WTC11 (cell line): ENCODE measurements around the gene LETM1. TPM values are rescaled to one million over a fixed set of nuclear protein-coding genes. Genes with fewer than 3 reads are reported as not detected.

Source experiments
- ATAC-seq: fragments of 200-7000 bp; cut with Tn5 transposase; 2 replicates; pipeline ENCODE4 v1.10.0; 2021; ENCODE audit warnings: mild to moderate bottlenecking, moderate library complexity
- CTCF ChIA-PET: fragments of 300-600 bp; sonication (Branson Sonifier 250); formaldehyde crosslinking; loops from one replicate; lab custom pipeline; 2021; ENCODE audit warnings: antibody characterized with exemption; lab: Charles Lee
- POLR2A ChIA-PET: fragments of 350-600 bp; sonication (Branson Sonifier 250); formaldehyde crosslinking; loops from one replicate; lab custom pipeline; 2021; ENCODE audit warnings: antibody characterized with exemption; lab: Charles Lee
- DNase-seq: peaks from one replicate; pipeline ENCODE4 v3.0.0; 2021; ENCODE audit warnings: low spot score
- H3K27ac Mint-ChIP-seq: 2 replicates; pipeline ENCODE4 v1.8.0; 2021; ENCODE audit warnings: mixed read lengths
- H3K27me3 Mint-ChIP-seq: 2 replicates; pipeline ENCODE4 v1.8.0; 2021; ENCODE audit warnings: low read depth, mild to moderate bottlenecking, moderate library complexity, mixed read lengths
- H3K36me3 Mint-ChIP-seq: 2 replicates; pipeline ENCODE4 v1.8.0; 2021; ENCODE audit warnings: mixed read lengths
- H3K4me1 Mint-ChIP-seq: 2 replicates; pipeline ENCODE4 v1.8.0; 2022; ENCODE audit warnings: mixed read lengths
- H3K4me3 Mint-ChIP-seq: 2 replicates; pipeline ENCODE4 v1.8.0; 2021; ENCODE audit warnings: mild to moderate bottlenecking, moderate library complexity, mixed read lengths
- H3K9me3 Mint-ChIP-seq: 2 replicates; pipeline ENCODE4 v1.8.0; 2021; ENCODE audit warnings: mixed read lengths
- ATF1 ChIP-seq: sonication (generic); formaldehyde crosslinking; IDR thresholded peaks from 2 replicates; pipeline ENCODE4 v1.8.1; 2023; ENCODE audit warnings: mild to moderate bottlenecking, moderate library complexity, missing genetic modification reagents
- CREB1 ChIP-seq: sonication (generic); formaldehyde crosslinking; IDR thresholded peaks from 2 replicates; pipeline ENCODE4 v1.8.0; 2023; ENCODE audit warnings: mild to moderate bottlenecking, missing genetic modification reagents
- FOXP1 ChIP-seq: sonication (generic); formaldehyde crosslinking; IDR thresholded peaks from 2 replicates; pipeline ENCODE4 v1.8.0; 2022; ENCODE audit warnings: missing genetic modification reagents, mild to moderate bottlenecking, moderate library complexity, borderline replicate concordance
- GABPB1 ChIP-seq: sonication (generic); formaldehyde crosslinking; IDR thresholded peaks from 2 replicates; pipeline ENCODE4 v1.8.1; 2023; ENCODE audit warnings: mild to moderate bottlenecking, missing genetic modification reagents
- GRHL2 ChIP-seq: fragments of 250-450 bp; sonication (Bioruptor Pico); IDR thresholded peaks from 2 replicates; pipeline ENCODE4 v1.8.0; 2022; ENCODE audit warnings: mild to moderate bottlenecking, moderate library complexity; ENCODE audit not compliant: insufficient replicate concordance, severe bottlenecking
- JUN ChIP-seq: sonication (generic); formaldehyde crosslinking; IDR thresholded peaks from 2 replicates; pipeline ENCODE4 v1.8.0; 2023; ENCODE audit warnings: mild to moderate bottlenecking, missing genetic modification reagents
- MYBL2 ChIP-seq: sonication (generic); formaldehyde crosslinking; IDR thresholded peaks from 2 replicates; pipeline ENCODE4 v1.8.1; 2023; ENCODE audit warnings: mild to moderate bottlenecking, moderate library complexity, missing genetic modification reagents
- NFYB ChIP-seq: sonication (generic); formaldehyde crosslinking; conservative IDR thresholded peaks from 2 replicates; pipeline ENCODE4 v1.8.0; 2022; ENCODE audit warnings: low read depth, missing genetic modification reagents
- SOX15 ChIP-seq: fragments of 250-450 bp; sonication (Bioruptor Pico); IDR thresholded peaks from 2 replicates; pipeline ENCODE4 v1.9.0; 2021; ENCODE audit warnings: mild to moderate bottlenecking
- ZNF263 ChIP-seq: sonication (generic); formaldehyde crosslinking; IDR thresholded peaks from 2 replicates; pipeline ENCODE4 v1.8.1; 2022; ENCODE audit warnings: low read depth, mild to moderate bottlenecking, moderate library complexity, missing genetic modification reagents
- ZNF423 ChIP-seq: fragments of 250-450 bp; sonication (Bioruptor Pico); IDR thresholded peaks from 2 replicates; pipeline ENCODE4 v2.1.2; 2022; ENCODE audit warnings: mild to moderate bottlenecking, moderate library complexity
- ZNF671 ChIP-seq: fragments of 250-450 bp; sonication (Bioruptor Pico); IDR thresholded peaks from 2 replicates; pipeline ENCODE4 v1.8.0; 2021; ENCODE audit warnings: mild to moderate bottlenecking
- total RNA-seq: library from RNA; stranded (reverse); gene quantifications from 3 replicates; pipeline ENCODE4 v1.2.3, GENCODE V29; 2021
- TF ChIP-seq, protein P1 (sequence below): fragments of 250-450 bp; sonication (Bioruptor Pico); IDR thresholded peaks from 2 replicates; pipeline ENCODE4 v1.9.0; 2021; ENCODE audit warnings: moderate library complexity, mild to moderate bottlenecking, inconsistent platforms, borderline replicate concordance
- TF ChIP-seq, protein P2 (sequence below): sonication (generic); formaldehyde crosslinking; IDR thresholded peaks from 2 replicates; pipeline ENCODE4 v1.8.0; 2023; ENCODE audit warnings: mild to moderate bottlenecking, missing genetic modification reagents
- TF ChIP-seq, protein P3 (sequence below): sonication (generic); formaldehyde crosslinking; IDR thresholded peaks from 2 replicates; pipeline ENCODE4 v1.8.1; 2023; ENCODE audit warnings: mild to moderate bottlenecking, missing genetic modification reagents, moderate library complexity

LETM1 gene
- total RNA-seq, 1 experiment from 2014 or later, result 66.7 TPM

DNA sequence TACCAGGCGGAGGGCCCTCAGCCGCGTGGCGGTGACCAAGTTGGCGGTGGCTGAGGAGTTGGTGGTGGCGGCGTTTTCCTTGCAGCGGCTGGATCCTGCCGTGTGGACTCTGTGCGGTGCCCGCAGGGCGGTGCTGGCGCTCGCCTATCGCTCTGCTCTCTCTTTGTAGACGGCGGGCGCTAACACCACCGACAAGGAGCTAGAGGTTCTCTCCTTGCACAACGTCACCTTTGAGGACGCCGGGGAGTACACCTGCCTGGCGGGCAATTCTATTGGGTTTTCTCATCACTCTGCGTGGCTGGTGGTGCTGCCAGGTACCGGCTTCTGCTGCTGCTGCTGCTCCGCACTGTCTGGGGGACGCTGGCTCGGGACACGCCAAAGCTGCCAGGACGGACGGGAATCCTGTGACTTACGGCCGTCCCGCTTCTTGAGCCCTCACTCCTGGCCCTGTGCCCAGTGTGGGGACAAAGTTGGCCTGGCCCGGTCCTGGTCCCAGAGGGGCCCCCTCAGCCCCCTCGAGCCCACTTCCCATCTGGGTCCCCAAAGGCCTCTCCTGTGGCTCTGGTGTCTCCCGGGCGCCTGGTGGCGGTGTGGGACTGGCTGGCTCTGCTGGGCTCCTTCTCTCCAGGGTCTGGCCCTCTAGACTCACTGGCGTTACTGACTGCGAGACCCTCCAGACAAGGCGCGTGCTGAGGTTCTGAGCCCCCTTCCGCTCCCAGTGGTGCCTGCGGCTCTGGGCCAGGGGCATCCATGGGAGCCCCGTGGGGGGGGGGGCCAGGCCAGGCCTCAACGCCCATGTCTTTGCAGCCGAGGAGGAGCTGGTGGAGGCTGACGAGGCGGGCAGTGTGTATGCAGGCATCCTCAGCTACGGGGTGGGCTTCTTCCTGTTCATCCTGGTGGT is 52.2 kb downstream of the LETM1 start:
- TF ChIP-seq ATF1 (CRISPR knock-in tag) (no peak), ZNF263 (CRISPR knock-in tag) (no peak)
- ATAC-seq, result no peak
- Mint-ChIP-seq H3K4me1 (no peaks in the 10 kb centered on the region), H3K36me3 (no peaks in the 10 kb centered on the region), H3K27me3 (no peaks in the 10 kb centered on the region), H3K4me3 (no peak overlapping the region), H3K9me3 (no peaks in the 10 kb centered on the region), H3K27ac (no peak overlapping the region; the same call in 1 of the 2 replicates)
- ChIA-PET POLR2A (no interaction called here), CTCF (interaction anchor here (0.6 to 10.0 kb wide), 6 partner anchors 10 to 55 kb away, joined by 3 to 188 read pairs (median 6); no protein-coding TSS in a partner anchor)
- DNase-seq, result no peak

DNA sequence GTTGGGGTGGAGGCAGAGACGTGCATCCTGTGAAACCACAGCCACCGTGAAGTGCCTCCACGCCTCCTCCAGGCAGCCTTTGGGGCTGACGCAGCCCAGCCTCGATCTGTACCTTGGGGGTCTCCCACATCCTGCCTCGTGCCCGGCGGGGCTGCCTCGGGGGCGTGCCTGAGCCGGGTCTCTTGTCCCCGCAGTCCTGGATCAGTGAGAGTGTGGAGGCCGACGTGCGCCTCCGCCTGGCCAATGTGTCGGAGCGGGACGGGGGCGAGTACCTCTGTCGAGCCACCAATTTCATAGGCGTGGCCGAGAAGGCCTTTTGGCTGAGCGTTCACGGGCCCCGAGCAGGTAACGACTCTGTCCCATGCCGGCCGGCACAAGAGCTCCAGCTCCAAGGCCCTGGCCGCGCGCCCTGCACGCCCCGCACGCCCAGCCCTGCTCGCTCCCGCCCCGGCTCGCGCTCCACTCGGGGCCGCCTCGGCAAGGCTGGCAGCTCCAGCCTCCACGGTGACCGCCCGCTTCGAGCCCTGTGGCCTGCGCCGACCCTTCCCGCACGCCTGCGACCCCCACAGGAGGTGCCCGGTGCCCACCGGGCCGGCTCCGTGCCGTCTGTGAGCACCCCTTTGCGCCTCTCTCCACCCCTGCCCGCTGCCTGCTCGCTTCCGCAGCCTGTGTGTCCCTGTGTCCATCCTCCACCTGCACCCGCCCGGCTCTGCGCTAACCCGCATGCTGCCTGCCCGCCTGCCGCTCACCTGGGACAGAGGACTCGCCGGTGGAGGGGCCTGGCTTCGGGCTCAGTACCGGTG is 53.0 kb downstream of the LETM1 start:
- DNase-seq (peak; percentile 53), ATAC-seq (peak; percentile 43)
- no peaks in the 10 kb centered on the region for H3K9me3 Mint-ChIP-seq
- no peak overlapping the region for H3K4me3 Mint-ChIP-seq
- no peaks in the 10 kb centered on the region for H3K27me3 Mint-ChIP-seq
- CTCF ChIA-PET, result interaction anchor here (0.8 to 10.0 kb wide), 4 partner anchors 9 to 108 kb away, joined by 4 to 188 read pairs (median 5); no protein-coding TSS in a partner anchor
- H3K36me3 Mint-ChIP-seq, result no peaks in the 10 kb centered on the region
- POLR2A ChIA-PET, result no interaction called here
- no peak overlapping the region for H3K27ac Mint-ChIP-seq
- H3K4me1 Mint-ChIP-seq, result no peaks in the 10 kb centered on the region
- TF ChIP-seq GABPB1 (CRISPR knock-in tag) (0 out of 2 replicates have a peak, but pooled peaks have one; percentile 4), CREB1 (CRISPR knock-in tag) (no peak)

- H3K27me3 Mint-ChIP-seq, result no peaks in the 10 kb centered on the region
- H3K4me1 Mint-ChIP-seq, result no peaks in the 10 kb centered on the region
- DNase-seq (no peak), ATAC-seq (no peak)
- CTCF ChIA-PET, result interaction anchor here (0.8 to 10.0 kb wide), 4 partner anchors 10 to 109 kb away, joined by 4 to 188 read pairs (median 5); no protein-coding TSS in a partner anchor
- H3K27ac Mint-ChIP-seq, result no peak overlapping the region
- H3K36me3 Mint-ChIP-seq, result no peaks in the 10 kb centered on the region
- peak; percentile 14; the same call in 1 of the 2 replicates for TF ChIP-seq GABPB1 (CRISPR knock-in tag)
- no peak for TF ChIP-seq ZNF671
- no peaks in the 10 kb centered on the region for H3K9me3 Mint-ChIP-seq
- POLR2A ChIA-PET, result no interaction called here
- no peak overlapping the region for H3K4me3 Mint-ChIP-seq
Measured at GRCh38 chr4:1802151-1802715, 53.7 kb downstream of the LETM1 start.

DNA sequence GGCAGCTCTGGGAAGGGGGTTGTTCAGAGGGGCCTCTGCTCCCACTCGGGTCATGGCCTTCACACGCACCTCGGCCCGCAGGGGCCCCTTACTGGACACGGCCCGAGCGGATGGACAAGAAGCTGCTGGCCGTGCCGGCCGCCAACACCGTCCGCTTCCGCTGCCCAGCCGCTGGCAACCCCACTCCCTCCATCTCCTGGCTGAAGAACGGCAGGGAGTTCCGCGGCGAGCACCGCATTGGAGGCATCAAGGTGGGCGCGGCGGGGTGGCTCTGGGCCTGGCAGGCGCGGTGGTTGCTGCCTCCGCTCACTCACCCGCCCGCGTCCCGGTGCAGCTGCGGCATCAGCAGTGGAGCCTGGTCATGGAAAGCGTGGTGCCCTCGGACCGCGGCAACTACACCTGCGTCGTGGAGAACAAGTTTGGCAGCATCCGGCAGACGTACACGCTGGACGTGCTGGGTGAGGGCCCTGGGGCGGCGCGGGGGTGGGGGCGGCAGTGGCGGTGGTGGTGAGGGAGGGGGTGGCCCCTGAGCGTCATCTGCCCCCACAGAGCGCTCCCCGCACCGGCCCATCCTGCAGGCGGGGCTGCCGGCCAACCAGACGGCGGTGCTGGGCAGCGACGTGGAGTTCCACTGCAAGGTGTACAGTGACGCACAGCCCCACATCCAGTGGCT is 54.5 kb downstream of the LETM1 start:
- no peak for DNase-seq
- Mint-ChIP-seq H3K4me3 (no peak overlapping the region), H3K4me1 (no peaks in the 10 kb centered on the region), H3K27me3 (peaks cover 4% of the 10 kb centered on the region), H3K27ac (no peak overlapping the region), H3K9me3 (no peaks in the 10 kb centered on the region), H3K36me3 (no peaks in the 10 kb centered on the region)
- no peak for ATAC-seq
- ChIA-PET POLR2A (no interaction called here), CTCF (interaction anchor here (0.8 to 10.0 kb wide), 4 partner anchors 11 to 53 kb away, joined by 3 to 188 read pairs (median 6); no protein-coding TSS in a partner anchor)
- TF ChIP-seq, protein P1, sequence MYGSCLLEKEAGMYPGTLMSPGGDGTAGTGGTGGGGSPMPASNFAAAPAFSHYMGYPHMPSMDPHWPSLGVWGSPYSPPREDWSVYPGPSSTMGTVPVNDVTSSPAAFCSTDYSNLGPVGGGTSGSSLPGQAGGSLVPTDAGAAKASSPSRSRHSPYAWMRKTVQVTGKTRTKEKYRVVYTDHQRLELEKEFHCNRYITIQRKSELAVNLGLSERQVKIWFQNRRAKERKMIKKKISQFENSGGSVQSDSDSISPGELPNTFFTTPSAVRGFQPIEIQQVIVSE (CRISPR knock-in tag), result no peak
- no peak for TF ChIP-seq GRHL2 (CRISPR knock-in tag)
- TF ChIP-seq MYBL2, result no peak
- no peak for TF ChIP-seq SOX15 (CRISPR knock-in tag)
- TF ChIP-seq CREB1 (CRISPR knock-in tag), result no peak
- TF ChIP-seq, protein P2, sequence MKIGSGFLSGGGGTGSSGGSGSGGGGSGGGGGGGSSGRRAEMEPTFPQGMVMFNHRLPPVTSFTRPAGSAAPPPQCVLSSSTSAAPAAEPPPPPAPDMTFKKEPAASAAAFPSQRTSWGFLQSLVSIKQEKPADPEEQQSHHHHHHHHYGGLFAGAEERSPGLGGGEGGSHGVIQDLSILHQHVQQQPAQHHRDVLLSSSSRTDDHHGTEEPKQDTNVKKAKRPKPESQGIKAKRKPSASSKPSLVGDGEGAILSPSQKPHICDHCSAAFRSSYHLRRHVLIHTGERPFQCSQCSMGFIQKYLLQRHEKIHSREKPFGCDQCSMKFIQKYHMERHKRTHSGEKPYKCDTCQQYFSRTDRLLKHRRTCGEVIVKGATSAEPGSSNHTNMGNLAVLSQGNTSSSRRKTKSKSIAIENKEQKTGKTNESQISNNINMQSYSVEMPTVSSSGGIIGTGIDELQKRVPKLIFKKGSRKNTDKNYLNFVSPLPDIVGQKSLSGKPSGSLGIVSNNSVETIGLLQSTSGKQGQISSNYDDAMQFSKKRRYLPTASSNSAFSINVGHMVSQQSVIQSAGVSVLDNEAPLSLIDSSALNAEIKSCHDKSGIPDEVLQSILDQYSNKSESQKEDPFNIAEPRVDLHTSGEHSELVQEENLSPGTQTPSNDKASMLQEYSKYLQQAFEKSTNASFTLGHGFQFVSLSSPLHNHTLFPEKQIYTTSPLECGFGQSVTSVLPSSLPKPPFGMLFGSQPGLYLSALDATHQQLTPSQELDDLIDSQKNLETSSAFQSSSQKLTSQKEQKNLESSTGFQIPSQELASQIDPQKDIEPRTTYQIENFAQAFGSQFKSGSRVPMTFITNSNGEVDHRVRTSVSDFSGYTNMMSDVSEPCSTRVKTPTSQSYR (CRISPR knock-in tag), result no peak
- no peak for TF ChIP-seq JUN
- no peak for TF ChIP-seq FOXP1 (CRISPR knock-in tag)
- TF ChIP-seq ZNF423 (CRISPR knock-in tag), result no peak
- no peak for TF ChIP-seq NFYB (CRISPR knock-in tag)
- TF ChIP-seq, protein P3, sequence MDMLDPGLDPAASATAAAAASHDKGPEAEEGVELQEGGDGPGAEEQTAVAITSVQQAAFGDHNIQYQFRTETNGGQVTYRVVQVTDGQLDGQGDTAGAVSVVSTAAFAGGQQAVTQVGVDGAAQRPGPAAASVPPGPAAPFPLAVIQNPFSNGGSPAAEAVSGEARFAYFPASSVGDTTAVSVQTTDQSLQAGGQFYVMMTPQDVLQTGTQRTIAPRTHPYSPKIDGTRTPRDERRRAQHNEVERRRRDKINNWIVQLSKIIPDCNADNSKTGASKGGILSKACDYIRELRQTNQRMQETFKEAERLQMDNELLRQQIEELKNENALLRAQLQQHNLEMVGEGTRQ, result no peak
